GM12878 (cell line): Measurements from ENCODE around the gene ARHGAP32. TPM values are rescaled to one million over a fixed set of nuclear protein-coding genes. Genes with fewer than 3 reads are reported as not detected.

ENCODE experiments used
- ATAC-seq: fragments of 200-7000 bp; cut with Tn5 transposase; 3 replicates; pipeline ENCODE4 v1.9.1; 2020; ENCODE audit warnings: mild to moderate bottlenecking, moderate library complexity
- BruUV-seq: library from RNA; stranded (reverse); fragments of 400-500 nt; replicated peaks from 2 replicates; lab custom pipeline; 2021; lab: Mats Ljungman, UMichigan
- CTCF ChIA-PET: fragments of 300-600 bp; sonication (Branson Sonifier 250); formaldehyde crosslinking; extraction: SDS; loops from one replicate; lab custom pipeline; 2021; ENCODE audit warnings: inconsistent platforms; lab: Yijun Ruan, JAX
- POLR2A ChIA-PET: fragments of 350-600 bp; formaldehyde crosslinking; extraction: SDS; loops from one replicate; lab custom pipeline; 2021; ENCODE audit warnings: inconsistent platforms; lab: Charles Lee
- RAD21 ChIA-PET: fragments of 300-600 bp; sonication (Branson Sonifier 250); formaldehyde crosslinking; loops from one replicate; lab custom pipeline; 2023; ENCODE audit warnings: antibody characterized with exemption; ENCODE audit not compliant: unreplicated experiment; lab: Charles Lee
- SMC1A ChIA-PET: fragments of 300-600 bp; sonication (Branson Sonifier 250); formaldehyde crosslinking; loops from one replicate; lab custom pipeline; 2023; ENCODE audit not compliant: unreplicated experiment, uncharacterized antibody; lab: Charles Lee
- DNase-seq: peaks from one replicate; pipeline ENCODE4 v3.0.0-alpha.2; 2011; ENCODE audit warnings: low read depth, low spot score
- FAIRE-seq: peaks from 3 replicates; lab custom pipeline; 2011; peaks lifted over from hg19 to GRCh38; lab: Jason Lieb, UNC
- H2AFZ ChIP-seq: 2 replicates; pipeline ENCODE4 v1.6.0; 2011; ENCODE audit warnings: low read depth, low read length, control low read depth; ENCODE audit not compliant: control insufficient read depth
- H3K27ac ChIP-seq: 2 replicates; pipeline ENCODE4 v1.5.1; 2011; ENCODE audit warnings: control low read depth; ENCODE audit not compliant: control insufficient read depth, insufficient read depth
- H3K27me3 ChIP-seq, 2 experiments: replicated peaks in 1 of 2; 2 replicates each; pipeline versions ENCODE4 v1.6.0 to v1.6.1; 2011; ENCODE audit warnings: low read length in 1 of 2; ENCODE audit not compliant: control insufficient read depth in 2 of 2, insufficient read depth in 2 of 2
- H3K36me3 ChIP-seq, 2 experiments: 2 replicates each; pipeline ENCODE4 v1.5.1; 2011; ENCODE audit warnings: low read length in 1 of 2; ENCODE audit not compliant: control insufficient read depth in 2 of 2, insufficient read depth in 2 of 2
- H3K4me1 ChIP-seq: 2 replicates; pipeline ENCODE4 v1.6.1; 2011; ENCODE audit warnings: mild to moderate bottlenecking, low read length, moderate library complexity, mixed read lengths; ENCODE audit not compliant: control insufficient read depth, insufficient read depth
- H3K4me2 ChIP-seq: 2 replicates; pipeline ENCODE4 v1.6.0; 2011; ENCODE audit warnings: control low read depth; ENCODE audit not compliant: control insufficient read depth, insufficient read depth
- H3K4me3 ChIP-seq: fragments of 200-600 bp; sonication (generic); 2 replicates; pipeline ENCODE4 v1.5.1; 2016
- H3K79me2 ChIP-seq: 2 replicates; pipeline ENCODE4 v1.6.0; 2011; ENCODE audit warnings: low read length; ENCODE audit not compliant: control insufficient read depth, insufficient read depth
- H3K9ac ChIP-seq: 2 replicates; pipeline ENCODE4 v1.8.0; 2011; ENCODE audit warnings: low read length, control low read depth, mixed read lengths; ENCODE audit not compliant: control insufficient read depth, insufficient read depth
- H3K9me3 ChIP-seq: replicated peaks from 3 replicates; pipeline ENCODE4 v1.5.1; 2011; ENCODE audit warnings: mild to moderate bottlenecking, low read length; ENCODE audit not compliant: control insufficient read depth, insufficient read depth
- H4K20me1 ChIP-seq: 2 replicates; pipeline ENCODE4 v1.6.0; 2011; ENCODE audit not compliant: control insufficient read depth, insufficient read depth
- ATF2 ChIP-seq: IDR thresholded peaks from 2 replicates; pipeline ENCODE4 v1.6.1; 2012; ENCODE audit warnings: low read length, inconsistent platforms
- CHD2 ChIP-seq: IDR thresholded peaks from 2 replicates; pipeline ENCODE4 v1.6.1; 2011; ENCODE audit warnings: low read depth, low read length, improper control_type of control experiment, borderline replicate concordance
- EGR1 ChIP-seq, 2 experiments: IDR thresholded peaks; 1 replicate in 1 of 2; 2 replicates in 1 of 2; pipeline ENCODE4 v1.6.1; 2011 to 2012; ENCODE audit warnings: low read depth in 2 of 2, low read length in 2 of 2, borderline replicate concordance in 1 of 2, mild to moderate bottlenecking in 1 of 2, moderate library complexity in 1 of 2
- RAD21 ChIP-seq: IDR thresholded peaks from 2 replicates; pipeline ENCODE4 v1.6.1; 2011; ENCODE audit warnings: mild to moderate bottlenecking, low read depth, low read length, moderate library complexity; ENCODE audit not compliant: insufficient read depth
- RB1 ChIP-seq: fragments of 450-650 bp; formaldehyde crosslinking; IDR thresholded peaks from 2 replicates; pipeline ENCODE4 v1.6.1; 2017; ENCODE audit warnings: mild to moderate bottlenecking, borderline replicate concordance
- SKIL ChIP-seq: fragments of 450-650 bp; IDR thresholded peaks from 2 replicates; pipeline ENCODE4 v1.6.1; 2017; ENCODE audit warnings: mild to moderate bottlenecking, low read depth, inconsistent platforms; ENCODE audit not compliant: poor library complexity, severe bottlenecking
- ZNF217 ChIP-seq: fragments of 450-650 bp; IDR thresholded peaks from 2 replicates; pipeline ENCODE4 v1.6.1; 2017; ENCODE audit warnings: antibody characterized with exemption, mild to moderate bottlenecking
- WGBS: methylation state at CpG from one replicate; pipeline ENCODE4 v1.1.6; 2016; ENCODE audit warnings: low lambda C conversion rate; ENCODE audit not compliant: insufficient replicate concordance, insufficient coverage; ENCODE audit errors: missing lambda C conversion rate; 5-methylcytosine and 5-hydroxymethylcytosine counted together
- in situ Hi-C: fragments of 300-500 bp; cut with MboI; formaldehyde crosslinking; loops from 9 replicates; pipeline ENCODE4 v1.14.3; 2018; ENCODE audit warnings: mixed read lengths
- intact Hi-C: fragments of 100-400 bp; cut with micrococcal nuclease; formaldehyde crosslinking; loops from one replicate; pipeline ENCODE4 v1.14.2; 2022; ENCODE audit not compliant: unreplicated experiment
- polyA plus RNA-seq, 11 experiments: library from polyadenylated mRNA; depleted of rRNA in 4 of 11; unstranded in 6 of 11; stranded (reverse) in 5 of 11; fragments of >200 nt; fragmentation: Nextera tagmentation in 4 of 11; fragmentation: Illumina TruSeq in 1 of 11; extraction: Ambion mirVana in 4 of 11; extraction: Trizol in 1 of 11; gene quantifications; 1 replicate in 1 of 11; 2 replicates in 10 of 11; pipeline versions ENCODE4 v1.2.1 to v1.2.3, GENCODE V29; 2011 to 2016; ENCODE audit warnings: inconsistent platforms in 2 of 11, missing spikeins in 2 of 11, low read depth in 1 of 11
- total RNA-seq, 4 experiments: library from RNA; depleted of rRNA in 3 of 4; stranded (reverse); fragments of >200 nt in 3 of 4; fragmentation: Illumina TruSeq in 1 of 4; extraction: Trizol in 1 of 4; gene quantifications; 2 replicates each; pipeline versions ENCODE4 v1.2.1 to v1.2.3, GENCODE V29; 2013 to 2021
- TF ChIP-seq, protein P1 (sequence below): IDR thresholded peaks from 2 replicates; pipeline ENCODE4 v1.6.1; 2012; ENCODE audit warnings: low read depth, low read length, improper control_type of control experiment
- TF ChIP-seq, protein P2 (sequence below): fragments of 450-650 bp; IDR thresholded peaks from 2 replicates; pipeline ENCODE4 v1.6.1; 2016; ENCODE audit warnings: mild to moderate bottlenecking

The ARHGAP32 gene
- total and polyA plus RNA-seq, 10 of the 15 experiments (the other 5 are each of a cell fraction or from before 2014, with no cell fraction given), result under 0.01 to 0.46 (median 0.12) TPM; not detected in 1

GRCh38 chr11:128929468-128929867 is 262.7 kb downstream of the ARHGAP32 start:
- FAIRE-seq (no peak), ATAC-seq (peak; percentile 62), DNase-seq (no peak)
- no peak overlapping the region for H2AFZ ChIP-seq
- WGBS, result 22% methylated on average over 5 of the region's 5 CpGs
- POLR2A ChIA-PET, result interaction anchor here (1.5 kb wide), 1 partner anchor 10 kb away, joined by 7 read pairs; no protein-coding TSS in a partner anchor
- BruUV-seq, result no TSS peak
- H3K79me2 ChIP-seq, result no peaks in the 10 kb centered on the region
- H3K36me3 ChIP-seq, result no peaks in the 10 kb centered on the region
- in situ Hi-C loops, result no loop called here
- H3K4me2 ChIP-seq, result no peak overlapping the region
- H3K27me3 ChIP-seq, result no peaks in the 10 kb centered on the region
- H3K27ac ChIP-seq, result no peak overlapping the region
- H3K4me3 ChIP-seq, result no peak overlapping the region
- no peaks in the 10 kb centered on the region for H4K20me1 ChIP-seq
- peaks cover 5% of the 10 kb centered on the region for H3K4me1 ChIP-seq
- no peak overlapping the region for H3K9ac ChIP-seq
- H3K9me3 ChIP-seq, result no peaks in the 10 kb centered on the region
- TF ChIP-seq RAD21, result no peak
- peak in 1 of 2 experiments; percentile 37; a peak in 1 of 3 replicates for TF ChIP-seq EGR1 (IDR thresholded peaks at IDR 0.05; ENCODE audit: borderline replicate concordance in 1 of 2, low read depth in 2 of 2, low read length in 2 of 2)
- SMC1A ChIA-PET, result interaction anchor here (0.9 kb wide), 1 partner anchor 33 kb away, joined by 3 read pairs; no protein-coding TSS in a partner anchor
- RAD21 ChIA-PET, result interaction anchor here (1.0 to 1.1 kb wide), 3 partner anchors 12 to 27 kb away, joined by 3 to 4 read pairs (median 3); no protein-coding TSS in a partner anchor
- CTCF ChIA-PET, result interaction anchor here (2.1 to 2.7 kb wide), 2 partner anchors 27 to 45 kb away, joined by 17 to 26 read pairs; no protein-coding TSS in a partner anchor
- intact Hi-C loops, result no loop called here

DNA sequence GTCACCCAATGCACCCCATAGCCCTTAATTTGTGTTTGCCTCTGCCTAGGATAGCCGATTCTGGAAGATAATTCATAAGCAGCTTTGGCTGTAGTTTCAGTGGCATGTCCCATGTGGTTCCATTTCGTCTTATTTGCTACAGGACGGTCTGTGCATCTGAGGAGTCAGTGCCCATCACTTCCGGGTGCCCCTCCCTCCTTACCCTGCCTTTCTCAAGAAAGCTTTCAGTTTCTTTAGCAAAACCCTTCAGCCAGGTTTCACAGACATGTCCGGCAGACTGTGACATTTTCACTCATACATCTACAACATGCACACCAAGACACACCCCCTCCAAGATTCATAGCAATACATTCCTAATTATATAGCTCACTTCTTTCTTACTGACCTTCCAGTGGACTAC is 263.7 kb downstream of the ARHGAP32 start:
- RAD21 ChIA-PET, result interaction anchor here (0.7 to 1.7 kb wide), 6 partner anchors 11 to 43 kb away, joined by 3 to 9 read pairs (median 4); no protein-coding TSS in a partner anchor
- DNase-seq, result peak; percentile 65
- Histone ChIP-seq H3K4me3 (no peak overlapping the region), H3K27me3 (no peaks in the 10 kb centered on the region), H3K27ac (no peak overlapping the region), H2AFZ (peak overlapping the region; percentile 84), H3K79me2 (no peaks in the 10 kb centered on the region), H3K36me3 (no peaks in the 10 kb centered on the region), H3K9me3 (no peaks in the 10 kb centered on the region), H3K9ac (no peak overlapping the region), H4K20me1 (no peaks in the 10 kb centered on the region), H3K4me1 (peaks cover 5% of the 10 kb centered on the region), H3K4me2 (peak overlapping the region; percentile 80)
- CTCF ChIA-PET, result interaction anchor here (0.6 to 2.7 kb wide), 9 partner anchors 12 to 1920 kb away, joined by 3 to 26 read pairs (median 3); no protein-coding TSS in a partner anchor
- SMC1A ChIA-PET, result interaction anchor here (0.7 to 1.7 kb wide), 10 partner anchors 9 to 771 kb away, joined by 3 to 7 read pairs (median 3); no protein-coding TSS in a partner anchor
- FAIRE-seq, result peak; percentile 18
- intact Hi-C loops (no loop called here), in situ Hi-C loops (no loop called here)
- WGBS, result 4% methylated on average over 5 of the region's 5 CpGs
- peak; percentile 96 for ATAC-seq
- POLR2A ChIA-PET, result interaction anchor here (1.5 kb wide), 1 partner anchor 9 kb away, joined by 7 read pairs; no protein-coding TSS in a partner anchor
- no TSS peak for BruUV-seq
- TF ChIP-seq, protein P1, sequence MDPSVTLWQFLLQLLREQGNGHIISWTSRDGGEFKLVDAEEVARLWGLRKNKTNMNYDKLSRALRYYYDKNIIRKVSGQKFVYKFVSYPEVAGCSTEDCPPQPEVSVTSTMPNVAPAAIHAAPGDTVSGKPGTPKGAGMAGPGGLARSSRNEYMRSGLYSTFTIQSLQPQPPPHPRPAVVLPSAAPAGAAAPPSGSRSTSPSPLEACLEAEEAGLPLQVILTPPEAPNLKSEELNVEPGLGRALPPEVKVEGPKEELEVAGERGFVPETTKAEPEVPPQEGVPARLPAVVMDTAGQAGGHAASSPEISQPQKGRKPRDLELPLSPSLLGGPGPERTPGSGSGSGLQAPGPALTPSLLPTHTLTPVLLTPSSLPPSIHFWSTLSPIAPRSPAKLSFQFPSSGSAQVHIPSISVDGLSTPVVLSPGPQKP, result peak; percentile 58; the same call in 1 of the 2 replicates
- TF ChIP-seq, protein P2, sequence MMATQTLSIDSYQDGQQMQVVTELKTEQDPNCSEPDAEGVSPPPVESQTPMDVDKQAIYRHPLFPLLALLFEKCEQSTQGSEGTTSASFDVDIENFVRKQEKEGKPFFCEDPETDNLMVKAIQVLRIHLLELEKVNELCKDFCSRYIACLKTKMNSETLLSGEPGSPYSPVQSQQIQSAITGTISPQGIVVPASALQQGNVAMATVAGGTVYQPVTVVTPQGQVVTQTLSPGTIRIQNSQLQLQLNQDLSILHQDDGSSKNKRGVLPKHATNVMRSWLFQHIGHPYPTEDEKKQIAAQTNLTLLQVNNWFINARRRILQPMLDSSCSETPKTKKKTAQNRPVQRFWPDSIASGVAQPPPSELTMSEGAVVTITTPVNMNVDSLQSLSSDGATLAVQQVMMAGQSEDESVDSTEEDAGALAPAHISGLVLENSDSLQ, result peak; percentile 73
- TF ChIP-seq ATF2 (no peak), ZNF217 (no peak), RB1 (no peak), CHD2 (no peak), SKIL (no peak)
